NT2/D1 (cell line): Measurements from ENCODE around the gene SEC23IP.

Source experiments
- SUZ12 ChIP-seq: IDR thresholded peaks from 2 replicates; pipeline ENCODE4 v1.6.1; 2011; ENCODE audit not compliant: insufficient read length, insufficient read depth; ENCODE audit errors: extremely low read depth
- YY1 ChIP-seq: IDR thresholded peaks from 2 replicates; pipeline ENCODE4 v1.6.1; 2011; ENCODE audit not compliant: insufficient read length, insufficient read depth

DNA sequence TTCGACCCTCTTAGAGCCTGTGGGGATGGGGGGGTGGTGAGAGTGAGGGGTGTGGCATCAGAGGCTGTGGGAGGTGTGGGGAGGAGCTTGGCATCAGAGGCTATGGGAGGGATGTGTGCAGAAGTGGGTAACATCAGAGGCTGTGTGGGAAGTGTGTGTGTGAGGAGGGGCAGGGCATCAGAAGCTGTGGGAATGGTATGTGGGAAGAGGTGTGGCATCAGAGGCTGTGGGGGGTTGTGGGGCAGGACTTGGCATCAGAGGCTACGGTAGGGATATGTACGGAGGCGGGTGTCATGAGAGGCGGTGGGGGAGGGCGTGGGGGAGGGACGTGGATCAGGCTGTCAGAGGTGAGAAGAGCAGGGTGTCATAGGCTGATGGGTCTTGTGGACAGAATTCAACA, 97.4 kb downstream of the SEC23IP start:
- no peak for TF ChIP-seq YY1
- TF ChIP-seq SUZ12: no peak
